GM19467 (cell line): ENCODE measurements around the gene CHMP4B.

Experiments
- ATAC-seq: cut with Tn5 transposase; IDR thresholded peaks from one replicate; pipeline ENCODE4 v1.9.1; 2021; ENCODE audit warnings: mild to moderate bottlenecking, moderate library complexity; ENCODE audit not compliant: unreplicated experiment

CHMP4B gene

DNA sequence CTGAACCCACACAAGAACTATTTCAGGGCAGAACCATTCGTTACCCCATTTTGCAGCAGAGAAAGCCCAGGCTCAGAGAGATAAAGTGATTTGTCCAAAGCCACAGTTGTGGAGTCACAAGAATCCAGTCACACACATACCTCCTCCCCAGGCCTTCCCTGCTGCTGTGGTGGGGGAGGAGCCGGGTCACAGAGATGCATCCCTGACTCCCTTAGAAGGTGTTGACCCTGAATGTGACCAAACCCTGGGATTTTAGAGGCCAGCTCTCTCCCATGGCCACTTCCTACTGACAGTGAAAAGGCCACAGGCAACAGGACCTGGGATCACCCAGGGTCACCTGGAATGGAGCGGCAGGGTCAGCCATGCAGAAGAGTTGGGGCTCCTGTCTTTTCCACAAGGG lies 48.6 kb downstream of the CHMP4B start:
- ATAC-seq: no peak

GRCh38 chr20:33861458-33861857 lies 50.3 kb downstream of the CHMP4B start:
- ATAC-seq: no peak

DNA sequence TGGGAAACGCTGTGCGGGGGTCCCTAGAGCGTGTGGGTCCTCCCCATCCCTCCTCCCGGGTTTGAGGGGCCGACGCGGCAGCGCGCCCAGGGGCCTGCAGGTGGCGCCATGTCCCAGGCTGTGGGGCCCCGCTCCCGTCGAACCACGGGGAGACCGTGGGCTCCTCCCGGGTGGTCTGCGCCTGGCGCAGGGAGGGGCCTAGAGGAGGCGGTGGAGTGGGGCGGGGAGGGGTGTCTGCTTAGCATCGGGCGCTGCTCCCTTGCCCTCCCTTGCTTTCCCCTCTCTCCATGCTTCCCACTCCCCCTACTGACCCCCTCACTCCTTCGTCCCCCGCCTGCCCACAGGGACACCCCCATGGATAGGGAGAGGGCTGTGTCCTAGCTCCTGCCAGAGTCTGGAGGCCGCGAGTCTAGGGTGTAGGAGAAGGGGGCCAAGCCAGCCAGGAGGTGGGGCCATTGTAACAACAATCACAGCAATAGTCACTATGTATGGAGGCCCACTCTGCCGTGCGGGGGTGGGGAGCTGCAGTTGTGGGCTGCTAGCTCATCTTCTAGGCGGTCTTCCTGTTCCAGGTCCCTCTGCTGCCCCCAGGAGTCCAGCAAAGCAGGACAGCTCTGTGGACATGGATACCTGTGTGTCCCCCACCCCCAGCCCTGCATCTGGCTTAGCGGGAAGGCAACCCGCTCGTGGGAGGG lies 51.7 kb downstream of the CHMP4B start:
- ATAC-seq: no peak

DNA sequence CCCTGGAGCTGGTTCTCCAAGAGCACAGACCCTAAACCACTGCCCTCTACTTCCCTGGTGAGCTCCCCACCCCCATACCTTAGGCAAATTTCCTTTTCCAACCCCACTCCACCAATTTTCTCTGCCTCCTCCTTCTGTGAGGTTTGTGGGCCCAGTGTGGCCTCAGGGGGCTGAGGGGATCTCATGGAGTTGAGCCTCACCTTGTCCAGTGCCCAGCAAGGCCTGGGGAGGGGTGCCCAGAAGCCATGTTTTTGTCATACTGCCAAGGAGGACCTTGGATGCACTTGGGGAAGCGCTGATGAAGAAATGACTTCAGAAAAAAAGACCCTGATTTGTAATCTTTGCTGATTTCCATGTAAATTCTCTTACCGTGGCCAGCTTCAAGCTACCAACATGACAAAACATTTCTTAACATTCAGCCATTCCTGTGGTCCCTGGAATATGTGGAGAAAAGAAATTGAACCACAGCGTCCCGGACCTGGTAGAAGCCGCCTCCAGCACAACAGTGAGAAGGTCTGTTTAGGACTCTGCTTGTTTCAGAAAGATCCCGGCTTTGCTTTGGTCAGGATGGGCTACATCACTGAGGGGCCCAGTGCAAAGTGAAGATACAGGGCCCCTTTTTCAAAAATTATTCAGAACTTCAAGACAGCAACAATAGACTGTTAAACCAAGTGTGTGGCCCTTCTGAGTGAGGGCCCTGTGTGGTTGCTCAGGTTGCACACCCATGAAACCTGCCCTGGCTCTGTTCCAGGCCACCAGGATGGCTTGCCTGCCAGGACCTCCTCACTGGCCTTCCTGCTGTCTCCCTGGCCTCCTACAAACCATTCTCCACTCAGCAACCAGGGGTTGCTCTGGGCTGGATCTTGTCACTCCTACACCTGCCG lies 52.5 kb downstream of the CHMP4B start:
- no peak for ATAC-seq

GRCh38 chr20:33864324-33864963 lies 53.3 kb downstream of the CHMP4B start:
- no peak for ATAC-seq

DNA sequence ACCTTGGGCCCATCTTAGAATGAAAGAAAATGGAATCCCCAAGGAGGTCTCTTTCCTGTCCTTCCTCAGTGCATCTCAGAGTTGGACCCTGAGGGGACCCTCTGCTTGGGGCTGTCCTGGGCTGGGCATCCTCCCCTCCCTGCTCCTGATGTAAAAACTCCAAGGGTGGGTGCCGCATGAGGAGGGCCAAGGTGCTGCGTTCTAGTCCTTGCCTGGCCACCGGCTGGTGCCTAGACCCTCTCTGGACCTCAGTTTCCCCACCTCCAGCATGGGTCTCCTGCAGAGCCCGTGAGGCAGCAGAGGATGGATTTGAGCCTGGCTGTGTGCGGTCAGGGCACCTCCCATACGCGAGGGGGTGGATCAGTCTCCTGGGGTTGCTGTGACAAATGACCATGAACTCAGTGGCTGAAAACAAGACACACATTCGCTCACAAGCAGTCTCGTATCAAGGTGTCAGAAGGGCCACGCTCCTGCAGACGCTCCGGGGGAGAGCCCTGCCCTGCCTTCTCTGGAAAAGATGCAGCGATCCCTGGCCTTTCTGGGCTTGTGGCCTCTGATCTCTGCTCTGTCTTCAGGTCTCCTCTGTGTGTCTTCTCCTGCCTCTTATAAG lies 54.7 kb downstream of the CHMP4B start:
- no peak for ATAC-seq

- no peak for ATAC-seq
These were observed 55.4 kb downstream of the CHMP4B start for GRCh38 chr20:33866398-33867100.

GRCh38 chr20:33868042-33868441 lies 56.9 kb downstream of the CHMP4B start:
- no peak for ATAC-seq

DNA sequence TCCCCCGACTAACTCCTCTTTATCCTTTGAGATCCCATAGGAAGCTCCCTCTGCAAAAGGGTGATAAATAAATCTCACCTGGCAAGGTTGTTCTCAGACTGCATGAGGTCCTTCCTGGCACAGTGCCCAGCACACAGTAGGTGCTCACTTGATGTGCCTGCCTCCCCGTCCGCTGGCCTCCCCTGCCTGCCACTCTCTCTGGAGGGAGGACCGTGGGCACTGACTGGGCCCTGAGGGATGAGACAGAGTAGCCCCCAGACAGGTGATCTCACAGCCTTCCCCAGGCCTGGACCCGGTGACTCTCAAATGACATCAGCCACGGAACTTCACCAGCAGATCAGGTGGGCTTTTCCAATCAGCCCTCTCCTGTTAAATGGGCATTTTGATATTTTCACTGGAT lies 57.4 kb downstream of the CHMP4B start:
- ATAC-seq: no peak

- ATAC-seq: no peak
These were observed 58.1 kb downstream of the CHMP4B start for GRCh38 chr20:33869283-33869682.

DNA sequence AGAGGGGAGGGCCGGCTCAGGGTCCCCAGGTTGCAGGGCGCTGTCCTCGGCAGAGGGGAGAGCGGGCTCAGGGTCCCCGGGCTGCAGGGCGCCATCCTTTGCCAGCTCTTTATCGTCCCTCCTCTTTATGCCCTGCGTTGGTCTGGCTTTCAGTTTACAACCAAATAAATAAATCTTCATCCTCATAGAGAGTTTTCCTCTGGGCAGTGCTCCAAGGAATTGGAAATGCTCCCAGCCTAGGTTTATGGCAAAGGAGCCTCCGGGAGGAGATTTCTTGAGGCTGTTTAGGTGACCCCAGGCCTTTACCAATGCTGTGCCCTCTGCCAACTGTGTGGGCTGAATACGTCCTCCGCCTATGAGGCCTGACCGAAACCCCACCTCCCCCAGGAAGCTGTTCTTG lies 60.2 kb downstream of the CHMP4B start:
- ATAC-seq: no peak

- no peak for ATAC-seq
These were observed 63.0 kb downstream of the CHMP4B start for GRCh38 chr20:33874129-33874528.

DNA sequence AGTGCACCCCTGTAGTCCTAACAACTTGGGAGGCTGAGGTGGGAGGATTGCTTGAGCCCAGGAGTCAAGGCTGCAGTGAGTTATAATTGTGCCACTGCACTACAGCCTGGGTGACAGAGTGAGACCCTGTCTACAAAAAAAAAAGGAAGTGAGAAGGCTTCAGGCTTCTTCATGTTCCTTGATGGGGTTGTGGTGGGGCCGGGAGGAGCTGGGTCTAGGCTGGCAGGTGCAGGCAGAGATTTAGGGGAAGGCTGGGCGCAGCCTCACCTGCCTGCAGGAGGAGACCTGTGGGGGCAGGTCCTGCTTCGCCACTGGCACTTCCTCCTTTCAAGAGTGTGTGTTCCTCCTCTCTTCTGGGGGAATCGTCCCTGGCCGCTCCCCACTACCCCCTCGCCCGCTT lies 63.9 kb downstream of the CHMP4B start:
- peak; percentile 53 for ATAC-seq

GRCh38 chr20:33875534-33876026 lies 64.4 kb downstream of the CHMP4B start:
- no peak for ATAC-seq

GRCh38 chr20:33878583-33878982 lies 67.4 kb downstream of the CHMP4B start:
- no peak for ATAC-seq

- no peak for ATAC-seq
These were observed 69.2 kb downstream of the CHMP4B start for GRCh38 chr20:33880396-33880795.

- ATAC-seq: no peak
These were observed 70.8 kb downstream of the CHMP4B start for GRCh38 chr20:33881989-33882388.

GRCh38 chr20:33882481-33882880 lies 71.3 kb downstream of the CHMP4B start:
- ATAC-seq: no peak

GRCh38 chr20:33883164-33883563 lies 72.0 kb downstream of the CHMP4B start:
- peak; percentile 53 for ATAC-seq

GRCh38 chr20:33884633-33885032 lies 73.5 kb downstream of the CHMP4B start:
- ATAC-seq: no peak

- no peak for ATAC-seq
These were observed 78.2 kb downstream of the CHMP4B start for GRCh38 chr20:33889312-33889711.
